HTR-8/SVneo (cell line): ENCODE measurements around the gene PTPRD.

Source experiments
- DNase-seq: peaks from one replicate; pipeline ENCODE4 v3.0.0; 2011; ENCODE audit warnings: low spot score, mixed read lengths; ENCODE audit not compliant: insufficient read length
- FAIRE-seq: peaks from 2 replicates; lab custom pipeline; 2011; peaks lifted over from hg19 to GRCh38; lab: Jason Lieb, UNC

PTPRD gene

DNA sequence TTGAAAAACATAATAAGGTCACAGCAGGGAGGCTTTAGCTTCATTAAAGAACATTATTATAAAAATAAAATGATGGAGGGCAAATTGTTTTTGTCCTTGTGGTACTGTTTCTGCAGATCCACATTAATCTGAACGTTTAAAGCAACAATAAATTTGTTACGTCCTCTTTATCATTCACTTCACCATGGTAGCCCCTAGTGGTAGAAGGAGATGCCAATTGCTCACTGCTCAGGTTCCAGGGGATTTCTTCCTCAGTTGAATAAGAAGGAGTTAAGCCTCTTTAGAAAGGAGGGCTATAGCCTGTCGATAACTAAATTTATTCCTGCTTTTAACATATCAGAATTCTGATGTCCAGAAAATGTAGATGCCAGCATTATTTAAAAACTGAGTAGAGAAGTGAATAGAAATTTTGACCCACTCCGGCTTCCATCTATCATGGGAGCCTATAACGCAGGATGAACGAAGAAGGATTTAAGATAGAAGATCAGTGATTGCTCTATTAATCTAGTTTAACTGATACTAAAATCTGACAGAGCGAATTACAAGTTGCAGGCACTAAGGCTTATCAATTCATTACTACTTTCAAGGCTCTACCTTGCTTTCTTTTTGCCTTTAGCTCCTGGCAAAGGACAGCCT is 692.3 kb downstream of the PTPRD start:
- DNase-seq, result no peak
- no peak for FAIRE-seq

DNA sequence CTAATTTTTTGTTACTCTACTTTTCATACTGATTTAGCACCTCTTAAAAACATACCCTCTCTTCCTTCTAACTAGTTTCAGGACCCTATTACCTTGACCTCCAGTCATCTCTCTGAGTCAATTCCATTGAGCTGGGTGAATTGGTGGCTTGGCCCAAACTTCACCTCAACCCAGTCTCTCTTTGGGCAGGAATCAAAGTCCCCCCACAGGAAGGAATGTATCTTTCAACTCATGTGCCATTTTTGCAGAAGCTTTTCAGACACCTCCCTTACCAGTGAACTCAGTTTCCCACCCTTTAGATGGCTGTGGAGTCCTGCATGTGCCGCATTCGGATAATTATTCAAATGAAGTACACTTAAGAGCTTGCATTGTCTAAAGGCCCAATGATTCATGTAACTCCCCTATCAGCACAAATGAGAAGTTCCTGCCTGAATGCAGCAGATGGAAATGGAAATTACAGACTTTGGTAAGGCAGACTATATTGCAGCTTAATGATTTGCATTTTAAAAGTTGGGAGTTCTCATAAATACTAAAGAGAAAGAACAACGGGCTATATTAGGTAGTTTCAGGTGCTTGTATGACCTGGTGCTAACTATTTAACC is 693.5 kb downstream of the PTPRD start:
- FAIRE-seq (no peak), DNase-seq (no peak)

DNA sequence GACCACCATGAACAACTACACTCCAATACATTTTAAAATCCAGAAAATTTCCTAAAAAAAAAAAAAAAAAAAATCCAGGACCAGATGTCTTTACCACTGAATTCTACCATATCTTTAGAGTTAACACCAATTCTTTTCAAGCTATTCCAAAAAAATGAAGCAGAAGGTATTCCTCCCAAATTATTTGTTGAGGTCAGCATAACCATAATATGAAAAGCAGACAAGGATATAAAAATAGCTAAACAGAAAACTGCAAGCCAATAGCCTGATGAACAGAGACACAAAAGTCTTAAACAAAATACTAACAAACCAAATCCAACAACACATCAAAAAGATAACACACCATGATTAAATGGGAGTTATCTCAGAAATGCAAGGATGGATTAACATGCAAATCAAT is 695.4 kb downstream of the PTPRD start:
- FAIRE-seq, result no peak
- DNase-seq, result no peak

DNA sequence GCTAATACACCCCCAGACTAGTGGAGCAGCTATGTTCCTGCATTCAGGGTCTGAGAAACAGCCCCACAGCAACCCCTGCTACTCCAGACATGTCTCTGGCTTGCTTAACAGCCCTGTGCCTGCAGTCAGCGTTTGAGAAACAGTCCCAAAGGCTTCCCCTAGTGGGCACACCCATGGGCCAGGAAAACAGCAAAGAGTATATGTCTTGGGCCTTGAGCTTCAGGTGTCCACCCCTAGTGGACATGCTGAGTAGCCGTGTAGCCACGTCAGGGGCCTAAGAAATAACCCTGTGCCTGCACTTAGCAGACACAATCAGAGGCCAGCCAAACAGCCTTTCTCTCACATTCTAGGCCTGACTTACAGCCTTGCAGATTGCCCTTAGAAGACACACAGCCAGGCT is 698.6 kb downstream of the PTPRD start:
- no peak for DNase-seq
- FAIRE-seq, result no peak

DNA sequence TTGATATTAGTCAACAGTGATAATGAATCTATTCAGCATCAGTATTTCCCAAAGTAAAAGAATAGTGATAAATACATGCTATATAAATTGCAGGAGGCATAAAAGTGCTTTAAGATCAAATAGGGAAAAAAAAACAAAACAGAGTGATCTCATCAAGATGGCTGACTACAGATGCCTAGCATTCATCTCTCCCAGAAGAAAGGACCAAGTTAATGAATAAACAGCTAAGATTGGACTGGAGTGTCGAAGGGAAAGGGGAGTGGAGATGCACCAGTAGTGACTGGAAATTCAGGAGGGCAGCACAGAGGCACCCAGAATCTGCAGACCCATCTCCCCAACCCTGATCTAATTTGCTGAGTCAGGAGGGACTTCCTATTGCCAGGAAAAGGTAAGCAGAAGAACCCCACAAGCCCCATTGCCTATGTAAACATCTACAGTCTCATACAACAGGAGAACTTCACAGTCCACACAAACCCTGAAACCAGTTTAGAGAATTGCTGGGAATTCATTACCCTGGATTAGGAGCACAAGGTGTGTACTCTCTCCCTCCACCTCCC is 699.4 kb downstream of the PTPRD start:
- no peak for FAIRE-seq

DNA sequence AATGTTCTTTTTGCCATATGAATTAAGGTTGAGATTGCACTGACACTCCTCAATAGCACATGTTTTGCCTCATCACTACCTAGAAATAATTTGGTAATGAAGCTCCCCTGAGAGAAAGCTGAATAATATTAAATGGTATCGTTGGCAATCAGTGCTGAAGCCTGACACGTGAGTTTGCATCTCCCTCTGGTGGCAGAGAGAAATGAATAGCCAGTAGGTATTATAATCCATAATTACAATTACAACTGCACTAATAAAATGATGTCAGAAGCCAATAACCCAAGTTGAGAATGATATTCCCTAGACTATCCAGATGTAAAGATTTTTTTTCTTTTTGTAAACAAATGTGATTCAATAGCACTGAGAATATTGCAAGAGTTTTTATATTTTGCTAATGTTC is 700.3 kb downstream of the PTPRD start:
- FAIRE-seq (no peak), DNase-seq (no peak)

More for the DNA sequence above, 699.4 kb downstream of the PTPRD start:
- DNase-seq, result no peak

DNA sequence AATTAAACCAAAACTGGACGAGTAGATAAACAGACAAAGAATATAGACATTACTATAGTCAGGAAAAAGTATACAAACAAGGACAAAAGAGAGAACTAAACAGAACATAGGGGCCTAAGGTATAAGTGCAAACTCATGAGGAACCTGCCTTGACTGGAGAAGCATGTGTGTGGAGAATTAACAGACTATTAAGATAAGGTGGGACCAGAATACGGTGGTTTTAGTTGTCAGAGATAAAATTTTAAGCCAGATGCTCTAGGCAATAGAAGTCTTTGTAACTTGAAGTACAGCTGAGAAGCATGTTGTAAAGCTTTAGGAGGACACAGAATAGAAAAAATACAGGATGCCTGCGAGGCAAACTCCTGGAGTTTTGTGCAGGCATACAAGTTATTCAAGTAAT is 707.1 kb downstream of the PTPRD start:
- no peak for DNase-seq
- no peak for FAIRE-seq

DNA sequence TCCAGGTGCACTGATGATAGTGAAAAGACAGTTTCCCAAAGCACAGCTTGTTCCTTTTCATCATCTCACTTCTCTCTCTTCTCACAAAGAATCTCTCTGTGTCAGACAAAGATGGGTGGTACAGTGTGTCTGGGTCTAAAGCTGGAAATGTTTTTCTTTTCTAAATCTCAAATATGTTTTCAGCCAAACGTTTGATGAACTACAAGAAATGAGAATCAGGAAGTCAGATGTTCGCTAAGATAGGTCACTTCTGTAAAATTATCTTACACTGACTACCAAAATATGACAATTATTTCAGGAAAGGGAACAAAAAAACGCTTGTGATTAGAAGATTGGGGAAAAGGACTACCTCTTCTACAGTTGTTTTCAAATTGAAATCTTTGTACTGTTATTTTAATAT is 708.8 kb downstream of the PTPRD start:
- FAIRE-seq (no peak), DNase-seq (no peak)

DNA sequence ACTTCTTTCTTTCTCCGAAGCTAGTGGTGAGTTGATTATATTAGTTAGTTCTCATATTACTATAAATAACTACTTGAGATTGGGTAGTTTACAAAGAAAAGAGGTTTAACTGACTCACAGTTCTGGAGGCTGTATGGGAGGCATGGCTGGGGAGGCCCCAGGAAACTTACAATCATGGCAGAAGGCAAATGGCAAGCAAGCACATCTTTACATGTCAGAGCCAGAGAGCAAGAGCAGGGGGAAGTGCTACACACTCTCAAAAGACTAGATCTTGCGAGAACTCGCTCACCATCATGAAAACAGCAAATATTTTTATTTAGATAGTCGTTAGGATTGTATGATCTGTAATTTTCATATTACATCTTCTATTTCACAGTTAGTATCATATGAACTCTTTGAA is 711.2 kb downstream of the PTPRD start:
- FAIRE-seq, result no peak
- no peak for DNase-seq

DNA sequence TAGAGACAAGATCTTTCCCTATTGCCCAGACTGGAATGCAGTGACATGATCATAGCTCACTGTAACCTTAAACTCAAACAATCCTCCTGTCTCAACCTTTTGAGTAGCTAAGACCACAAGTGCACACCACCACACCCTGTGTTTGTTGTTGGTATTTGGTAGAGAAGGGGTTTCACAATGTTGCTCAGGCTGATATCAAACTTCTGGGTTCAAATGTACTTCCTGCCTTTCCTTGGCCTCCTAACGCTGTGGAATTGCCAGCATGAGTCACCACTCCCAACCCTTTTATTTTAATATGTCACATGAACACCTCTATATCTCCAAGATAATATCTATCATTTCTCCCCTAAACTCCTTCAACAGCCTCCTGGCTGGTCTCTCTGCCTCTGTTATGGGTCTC is 719.0 kb downstream of the PTPRD start:
- no peak for FAIRE-seq
- no peak for DNase-seq

DNA sequence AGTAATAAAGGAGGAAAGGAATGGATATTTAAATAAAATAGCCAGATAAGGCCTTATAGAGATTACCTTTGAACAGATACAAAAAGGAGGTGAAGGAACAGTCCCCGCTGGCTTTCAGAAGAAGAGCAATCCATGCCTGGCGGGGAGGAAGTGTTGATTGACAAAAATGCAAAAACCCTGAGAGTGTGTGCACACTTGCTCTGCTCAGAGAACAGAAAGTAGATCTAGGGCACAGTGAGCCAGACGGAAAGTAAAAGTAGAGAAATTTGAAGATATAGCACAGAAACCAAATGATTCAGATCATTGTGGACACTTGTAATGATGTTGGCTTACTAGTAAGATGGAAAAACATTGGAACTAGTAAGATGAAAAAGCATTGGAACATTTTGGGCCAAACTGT is 720.6 kb downstream of the PTPRD start:
- FAIRE-seq, result no peak
- DNase-seq, result no peak

DNA sequence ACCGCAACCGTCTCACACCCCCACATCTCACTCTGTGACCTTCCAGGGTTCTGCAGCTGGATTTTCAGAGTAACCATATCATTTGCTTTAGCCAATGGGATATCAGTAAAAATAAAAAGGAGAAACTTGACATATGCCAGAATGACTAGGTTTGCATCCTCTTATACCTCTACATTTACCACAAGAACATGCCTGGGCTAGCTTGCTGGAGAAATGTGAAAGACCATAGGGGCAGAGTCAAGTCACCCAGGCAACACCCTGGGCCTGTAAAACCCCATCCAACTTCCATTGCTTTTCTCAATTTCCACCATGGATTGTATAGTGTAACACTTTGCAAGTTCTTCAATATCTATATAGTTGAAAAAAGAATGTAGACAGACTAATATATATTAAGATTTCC is 731.1 kb downstream of the PTPRD start:
- no peak for FAIRE-seq
- DNase-seq, result no peak

DNA sequence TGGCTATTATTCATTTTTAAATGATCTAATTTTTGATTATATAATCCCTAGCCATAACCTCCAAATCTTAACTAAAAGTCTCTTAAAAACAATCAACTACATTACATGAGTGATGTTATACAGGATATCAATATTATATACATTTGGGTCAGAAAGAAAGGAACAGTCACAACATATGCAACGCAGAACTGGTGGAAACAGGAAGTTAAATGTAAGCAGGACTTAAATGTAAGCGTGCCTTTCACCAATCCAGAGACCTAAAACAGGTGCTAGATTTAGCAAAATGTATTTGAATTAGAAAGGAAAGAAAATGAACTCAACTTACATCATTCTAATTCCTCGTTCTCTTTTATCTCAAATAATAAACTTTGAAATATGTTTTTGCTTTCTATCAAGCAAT is 738.5 kb downstream of the PTPRD start:
- FAIRE-seq, result no peak
- no peak for DNase-seq

DNA sequence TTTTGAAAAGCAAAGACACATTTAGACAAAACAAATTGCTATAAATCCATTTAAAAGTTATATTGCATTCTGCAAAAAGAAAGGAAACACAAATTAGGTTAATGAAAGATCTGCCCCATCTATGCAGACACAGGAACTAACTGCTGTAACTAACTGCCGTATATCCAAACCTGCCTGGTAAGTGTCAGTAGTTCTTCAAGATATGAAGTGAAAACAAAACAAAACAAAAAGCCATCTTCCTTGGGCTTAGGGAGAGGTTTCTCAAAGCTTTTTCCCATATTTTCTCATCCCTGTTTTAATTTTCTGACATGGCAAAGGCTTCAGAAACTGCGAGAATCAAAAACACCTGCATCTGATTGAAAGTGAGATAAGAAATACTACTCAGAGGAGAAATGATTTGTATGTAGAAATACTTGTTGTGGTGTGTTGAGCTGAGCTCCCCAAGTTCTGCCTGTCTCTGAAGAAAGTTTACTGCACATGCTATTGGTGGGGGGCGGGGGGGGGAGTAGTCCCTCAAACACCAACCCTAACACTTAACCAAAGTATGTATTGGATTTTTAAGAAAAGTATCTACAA is 750.5 kb downstream of the PTPRD start:
- FAIRE-seq, result no peak
- DNase-seq, result no peak

DNA sequence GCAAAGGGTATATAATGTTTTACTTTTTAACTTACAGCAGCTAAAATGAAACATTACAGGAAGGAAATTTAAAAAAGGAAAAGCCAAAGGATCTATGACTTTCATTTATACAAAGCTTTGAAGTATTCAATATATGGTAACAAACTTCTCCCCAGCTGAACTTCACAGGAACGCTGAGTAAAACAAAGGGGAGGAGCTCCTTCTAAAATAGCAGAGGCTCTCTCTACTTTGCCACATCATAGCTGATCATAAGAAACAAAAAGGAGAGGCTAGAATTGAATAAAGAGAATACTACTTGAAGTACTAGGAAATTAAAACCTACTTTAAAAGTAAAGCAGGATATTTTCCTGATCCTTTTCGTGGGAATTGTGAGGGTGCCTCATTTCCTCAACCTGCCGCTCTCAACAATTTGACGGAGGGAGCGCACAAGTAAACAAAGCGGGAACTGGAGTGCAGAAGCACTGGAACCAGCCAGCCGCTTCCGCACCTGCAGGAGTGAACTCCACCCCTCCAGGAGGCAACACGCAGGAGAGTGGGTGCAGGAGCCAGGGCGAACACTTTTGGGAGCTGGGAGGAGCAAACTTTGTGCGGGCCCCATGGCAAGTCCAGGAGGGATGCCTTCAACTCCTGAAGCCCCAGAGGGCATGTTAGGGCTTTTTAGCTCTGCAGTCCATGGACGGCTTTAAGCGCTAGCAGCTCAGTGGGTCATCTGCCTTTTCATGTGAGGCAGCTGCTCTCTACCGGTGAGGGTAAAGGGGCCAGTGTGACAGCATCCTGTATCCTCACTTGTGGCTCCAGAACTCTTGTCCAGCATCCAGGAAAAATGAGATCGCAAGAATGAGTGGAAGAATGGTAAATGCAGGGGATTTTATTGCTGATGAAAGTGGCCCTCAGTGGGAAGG is 757.4 kb downstream of the PTPRD start:
- no peak for FAIRE-seq
- DNase-seq, result no peak

DNA sequence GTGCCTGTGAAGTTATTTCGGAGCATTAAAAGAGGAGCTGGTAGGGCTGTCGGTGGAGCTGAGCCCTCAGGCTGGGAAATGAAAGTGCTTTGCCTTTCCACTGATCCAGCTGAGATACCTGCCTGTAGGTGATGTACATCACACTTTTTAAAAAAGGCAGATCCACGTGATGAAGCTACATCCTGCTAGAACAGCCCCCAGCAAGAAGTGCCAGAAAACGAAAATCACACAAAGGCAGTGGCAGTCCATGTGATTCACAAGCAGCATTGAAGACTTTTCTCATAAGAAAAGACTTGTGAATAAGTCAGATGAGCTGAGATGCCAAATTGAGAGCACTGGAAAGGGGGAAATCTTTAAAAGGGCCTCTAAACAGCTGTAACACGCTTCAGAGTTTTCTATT is 765.1 kb downstream of the PTPRD start:
- no peak for DNase-seq
- FAIRE-seq, result no peak

DNA sequence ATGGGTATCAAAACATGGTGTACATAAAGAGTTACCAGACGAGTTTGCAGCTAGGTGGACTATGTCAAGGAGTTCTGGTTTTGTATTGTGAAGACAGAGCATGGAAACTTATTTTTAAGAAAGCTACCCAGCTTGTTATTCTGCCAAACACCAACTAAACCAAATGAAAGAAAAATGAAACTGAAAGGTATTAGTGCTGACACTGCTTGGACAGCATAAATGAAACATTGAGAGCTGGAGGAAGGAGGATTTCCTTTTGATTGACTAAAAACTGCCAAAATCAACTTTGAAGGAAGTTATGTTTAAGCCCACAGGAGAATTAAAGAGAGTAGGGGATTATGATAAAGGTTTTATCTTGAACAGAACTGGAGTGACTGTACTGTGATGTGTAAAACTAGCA is 766.2 kb downstream of the PTPRD start:
- DNase-seq (no peak), FAIRE-seq (no peak)

DNA sequence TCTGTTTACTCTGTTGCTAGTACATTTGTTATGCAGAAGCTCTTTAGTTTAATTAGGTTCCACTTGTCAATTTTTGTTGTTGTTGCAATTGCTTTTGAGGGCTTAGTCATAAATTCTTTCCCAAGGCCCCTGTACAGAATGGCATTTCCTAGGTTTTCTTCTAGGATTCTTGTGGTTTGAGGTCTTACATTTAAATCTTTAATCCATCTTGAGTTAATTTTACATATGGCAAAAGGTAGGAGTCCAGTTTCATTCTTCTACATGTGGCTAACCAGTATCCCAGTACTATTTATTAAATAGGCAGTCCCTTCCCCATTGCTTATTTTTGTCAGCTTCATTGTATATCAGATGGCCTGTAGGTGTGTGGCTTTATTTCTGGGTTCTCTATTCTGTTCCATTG is 792.4 kb downstream of the PTPRD start:
- FAIRE-seq (no peak), DNase-seq (no peak)

DNA sequence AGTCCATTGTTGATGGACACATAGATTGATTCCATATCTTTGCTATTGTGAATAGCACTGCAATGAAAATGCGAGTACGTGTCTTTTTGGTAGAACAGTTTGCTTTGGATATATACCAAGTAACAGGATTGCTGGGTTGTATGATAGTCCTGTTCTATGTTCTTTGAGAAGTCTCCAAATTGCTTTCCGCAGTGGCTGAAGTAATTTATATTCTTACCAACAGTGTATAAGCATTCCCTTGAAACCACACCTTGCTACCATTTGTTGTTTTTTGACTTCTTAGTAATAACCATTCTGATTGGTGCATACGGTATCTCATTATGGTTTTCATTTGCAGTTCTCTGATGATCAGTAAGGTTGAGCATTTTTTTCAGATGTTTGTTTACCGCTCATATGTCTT is 792.9 kb downstream of the PTPRD start:
- FAIRE-seq (no peak), DNase-seq (no peak)

DNA sequence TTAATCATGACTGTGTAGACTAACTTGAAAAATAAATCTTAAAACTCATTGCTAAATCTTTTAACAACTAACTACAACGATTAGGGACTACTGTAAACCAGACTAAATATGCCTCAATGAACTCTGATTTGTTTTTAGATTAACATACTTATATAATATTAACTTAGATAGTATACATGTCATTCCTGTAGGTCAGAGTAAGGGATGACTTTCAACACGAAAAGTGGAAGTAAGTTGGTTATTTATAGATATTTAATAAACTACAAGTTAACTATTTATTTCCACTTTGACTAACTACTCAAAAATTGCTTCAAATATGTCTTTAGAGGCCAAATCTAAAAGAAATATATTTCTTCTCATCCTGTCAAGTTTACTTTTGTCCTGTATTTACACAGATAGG is 795.6 kb downstream of the PTPRD start:
- no peak for FAIRE-seq
- DNase-seq, result no peak

DNA sequence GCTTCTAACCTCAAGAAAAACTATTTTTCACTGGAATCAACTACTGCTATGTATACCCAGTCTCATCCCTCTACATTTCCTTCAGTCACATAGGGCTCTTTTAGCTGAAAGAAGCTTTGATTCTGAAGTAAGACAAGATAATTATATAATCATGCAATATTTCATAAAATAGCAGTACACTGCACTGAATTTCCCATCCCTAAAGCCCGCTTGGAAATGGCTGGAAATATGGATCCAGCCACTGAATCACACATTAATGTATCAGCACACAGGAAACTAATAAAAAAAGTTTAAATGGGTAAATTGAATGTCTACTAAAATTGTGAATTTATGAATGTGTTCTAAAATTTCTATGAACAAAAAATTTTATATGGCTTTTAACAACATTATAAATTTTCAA is 808.7 kb downstream of the PTPRD start:
- DNase-seq, result no peak
- FAIRE-seq, result no peak
